Kidney (tissue), 14 donors: ENCODE measurements around the gene SEMA5A. TPM values are rescaled to one million over a fixed set of nuclear protein-coding genes. Genes with fewer than 3 reads are reported as not detected.

Source experiments
- DNase-seq, 5 donors: peaks; one replicate each; pipeline ENCODE4 v3.0.0-alpha.2; 2013 to 2020
- FAIRE-seq: peaks from 2 replicates; lab custom pipeline; 2012; peaks lifted over from hg19 to GRCh38; lab: Jason Lieb, UNC
- H3K27ac ChIP-seq, 2 donors: one replicate each; pipeline ENCODE4 v1.7.0; 2013; ENCODE audit warnings: low read depth in 2 of 2, low read length in 2 of 2, inconsistent platforms in 1 of 2
- H3K27me3 ChIP-seq: one replicate; pipeline ENCODE4 v1.7.1; 2013; ENCODE audit warnings: low read length, inconsistent platforms; ENCODE audit not compliant: control insufficient read depth, insufficient read depth
- H3K36me3 ChIP-seq, 3 donors: one replicate each; pipeline versions ENCODE4 v1.7.0 to v1.7.1; 2013; ENCODE audit warnings: low read length in 3 of 3, control low read depth in 1 of 3, inconsistent platforms in 1 of 3; ENCODE audit not compliant: insufficient read depth in 3 of 3, control insufficient read depth in 2 of 3
- H3K4me1 ChIP-seq, 3 donors: one replicate each; pipeline versions ENCODE4 v1.7.0 to v1.7.1; 2013; ENCODE audit warnings: low read length in 3 of 3, inconsistent platforms in 1 of 3, low read depth in 1 of 3; ENCODE audit not compliant: control insufficient read depth in 2 of 3, insufficient read depth in 2 of 3
- H3K4me3 ChIP-seq, 3 donors: one replicate each; pipeline versions ENCODE4 v1.7.0 to v1.8.1; 2013; ENCODE audit warnings: low read length in 3 of 3, control low read depth in 1 of 3, inconsistent platforms in 1 of 3
- H3K9ac ChIP-seq, 3 donors: one replicate each; pipeline versions ENCODE4 v1.7.0 to v1.7.1; 2013; ENCODE audit warnings: low read length in 3 of 3, control low read depth in 1 of 3, inconsistent platforms in 1 of 3
- H3K9me3 ChIP-seq, 3 donors: one replicate each; pipeline versions ENCODE4 v1.7.0 to v1.7.1; 2013; ENCODE audit warnings: low read length in 3 of 3, control low read depth in 1 of 3, inconsistent platforms in 1 of 3; ENCODE audit not compliant: control insufficient read depth in 2 of 3, insufficient read depth in 1 of 3
- CTCF ChIP-seq: IDR thresholded peaks from 3 replicates; pipeline ENCODE4 v1.5.1; 2012; ENCODE audit warnings: mild to moderate bottlenecking, moderate library complexity, borderline replicate concordance; ENCODE audit not compliant: insufficient read depth; ENCODE audit errors: extremely low read depth
- intact Hi-C: fragments of 100-400 bp; cut with DNase I; formaldehyde crosslinking; loops from one replicate; pipeline ENCODE4 v1.11.1; 2022
- polyA plus RNA-seq: library from polyadenylated mRNA; stranded (reverse); fragments of 350-450 nt; fragmentation: Illumina TruSeq; extraction: RNeasy Lipid Tissue Mini Kit (QIAGEN cat#74804); gene quantifications from one replicate; pipeline ENCODE4 v1.2.3, GENCODE V29; 2014; ENCODE audit warnings: low read depth, low replicate concordance; ENCODE audit not compliant: insufficient read depth
- total RNA-seq: library from RNA; stranded (reverse); fragmentation: NEBNext Ultra II Directional; extraction: Animal tissue kit (Norgen Biotek cat#: 25700); gene quantifications from one replicate; pipeline ENCODE4 v1.2.1, GENCODE V29; 2021
- donor health status: control.
- donor health status: control.
- donor health status: control.
- donor health status: control.
- donor health status: control.
- donor health status: DM: yes; HTN: yes; CAD: no.
- donor health status: Normal renal cell carcinoma (clear cell type).

The SEMA5A gene
- total and polyA plus RNA-seq, 2 donors from 2014 or later, result 7.9 to 23.3 TPM

DNA sequence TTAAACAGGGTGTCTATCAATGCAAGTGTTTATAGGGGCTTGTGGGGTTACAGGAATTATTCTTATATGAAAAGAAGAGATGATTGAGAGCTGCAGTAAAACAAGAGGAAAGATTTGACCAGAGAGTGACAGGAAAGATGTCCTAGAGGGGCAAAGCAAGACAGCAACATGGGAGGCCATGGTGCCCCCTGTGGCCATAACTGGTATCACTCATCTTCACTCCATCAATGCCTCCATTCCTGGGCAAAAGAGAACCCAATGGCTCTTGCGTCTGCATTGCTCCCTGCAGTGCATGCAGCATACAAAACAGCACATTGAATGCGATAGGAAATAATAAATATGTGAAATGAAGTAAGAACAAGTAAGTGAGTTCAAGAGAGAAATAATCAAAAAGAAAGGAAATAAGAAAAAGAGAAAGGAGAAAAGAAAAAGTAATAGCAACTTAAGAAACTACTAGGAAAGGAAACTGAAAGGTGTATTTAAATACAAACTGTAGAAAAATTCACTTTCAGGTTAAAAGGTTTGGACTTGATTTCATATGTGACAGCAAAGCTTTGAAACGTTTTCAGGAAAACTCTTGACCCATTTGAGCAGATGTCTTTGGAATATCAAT lies 206.6 kb downstream of the SEMA5A start:
- Histone ChIP-seq H3K9me3 (no peaks in the 10 kb centered on the region), H3K4me1 (no peaks in the 10 kb centered on the region), H3K36me3 (no peaks in the 10 kb centered on the region), H3K27me3 (no peaks in the 10 kb centered on the region), H3K27ac (no peak overlapping the region), H3K4me3 (no peak overlapping the region), H3K9ac (no peak overlapping the region)
- FAIRE-seq (no peak), DNase-seq (no peak)
- intact Hi-C loops, result no loop called here
- TF ChIP-seq CTCF, result no peak

DNA sequence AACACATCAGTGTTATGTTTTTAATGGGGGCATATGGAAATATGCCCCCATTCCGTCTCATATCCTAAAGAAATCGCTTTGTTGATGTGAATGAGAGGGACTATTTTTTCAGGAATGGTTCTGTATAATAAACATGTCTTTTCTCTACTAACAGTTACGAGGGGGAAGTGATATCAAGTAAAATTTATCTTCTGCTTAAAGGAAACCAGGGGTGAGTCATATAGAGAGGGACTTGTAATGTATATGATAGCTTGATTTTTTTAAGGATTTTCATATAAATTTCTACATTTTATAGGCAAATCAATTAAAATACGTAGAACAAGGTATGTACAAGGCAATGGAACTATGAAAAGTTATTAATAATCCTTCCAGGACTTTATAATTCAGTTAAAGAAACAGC lies 207.1 kb downstream of the SEMA5A start:
- no peak for DNase-seq
- no peaks in the 10 kb centered on the region for H3K4me1 ChIP-seq
- intact Hi-C loops, result no loop called here
- no peaks in the 10 kb centered on the region for H3K9me3 ChIP-seq
- no peak overlapping the region for H3K27ac ChIP-seq
- H3K9ac ChIP-seq, result no peak overlapping the region
- no peak for FAIRE-seq
- H3K27me3 ChIP-seq, result no peaks in the 10 kb centered on the region
- no peaks in the 10 kb centered on the region for H3K36me3 ChIP-seq
- no peak overlapping the region for H3K4me3 ChIP-seq
- TF ChIP-seq CTCF, result no peak

- no peak for TF ChIP-seq CTCF
- DNase-seq, result no peak
- no peak for FAIRE-seq
- Histone ChIP-seq H3K4me1 (no peaks in the 10 kb centered on the region), H3K27ac (no peak overlapping the region), H3K9ac (no peak overlapping the region), H3K36me3 (no peaks in the 10 kb centered on the region), H3K27me3 (no peaks in the 10 kb centered on the region), H3K4me3 (no peak overlapping the region), H3K9me3 (no peaks in the 10 kb centered on the region)
- intact Hi-C loops, result no loop called here
These were observed 207.8 kb downstream of the SEMA5A start for GRCh38 chr5:9337928-9338595.
